Fibroblast of pulmonary artery (primary cell): ENCODE data around the gene LRP1B.

Source experiments
- DNase-seq: peaks from one replicate; pipeline ENCODE4 v3.0.0-alpha.2; 2010; ENCODE audit warnings: low read depth
- H3K4me3 ChIP-seq: replicated peaks from 2 replicates; pipeline ENCODE4 v1.5.1; 2011; ENCODE audit warnings: low read depth, mild to moderate bottlenecking, control low read depth, low read length, moderate library complexity
- TF ChIP-seq, protein P1 (sequence below): IDR thresholded peaks from 2 replicates; pipeline ENCODE4 v1.5.1; 2011; ENCODE audit warnings: mild to moderate bottlenecking, control low read depth, low read length, inconsistent platforms; ENCODE audit errors: missing control alignments

The LRP1B gene

DNA sequence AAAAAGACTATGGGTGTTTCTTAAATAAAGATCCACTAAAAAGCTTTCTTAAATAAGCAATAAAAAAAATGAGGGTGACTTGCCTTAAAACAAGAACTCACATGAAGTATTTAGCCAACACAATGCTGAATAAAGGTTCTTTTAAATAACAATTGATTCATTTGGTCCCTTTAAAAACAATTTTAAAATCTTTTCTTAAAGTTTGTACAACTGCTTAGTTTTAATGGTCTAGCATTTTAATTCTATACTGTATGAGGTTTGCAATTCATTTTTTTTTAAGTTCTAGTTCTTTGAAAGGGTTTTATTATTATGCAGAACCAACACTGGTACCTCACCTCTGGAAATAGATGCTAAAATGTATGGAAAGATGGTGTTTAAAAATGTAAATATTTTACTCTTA lies 1017.5 kb downstream of the LRP1B start:
- TF ChIP-seq, protein P1, sequence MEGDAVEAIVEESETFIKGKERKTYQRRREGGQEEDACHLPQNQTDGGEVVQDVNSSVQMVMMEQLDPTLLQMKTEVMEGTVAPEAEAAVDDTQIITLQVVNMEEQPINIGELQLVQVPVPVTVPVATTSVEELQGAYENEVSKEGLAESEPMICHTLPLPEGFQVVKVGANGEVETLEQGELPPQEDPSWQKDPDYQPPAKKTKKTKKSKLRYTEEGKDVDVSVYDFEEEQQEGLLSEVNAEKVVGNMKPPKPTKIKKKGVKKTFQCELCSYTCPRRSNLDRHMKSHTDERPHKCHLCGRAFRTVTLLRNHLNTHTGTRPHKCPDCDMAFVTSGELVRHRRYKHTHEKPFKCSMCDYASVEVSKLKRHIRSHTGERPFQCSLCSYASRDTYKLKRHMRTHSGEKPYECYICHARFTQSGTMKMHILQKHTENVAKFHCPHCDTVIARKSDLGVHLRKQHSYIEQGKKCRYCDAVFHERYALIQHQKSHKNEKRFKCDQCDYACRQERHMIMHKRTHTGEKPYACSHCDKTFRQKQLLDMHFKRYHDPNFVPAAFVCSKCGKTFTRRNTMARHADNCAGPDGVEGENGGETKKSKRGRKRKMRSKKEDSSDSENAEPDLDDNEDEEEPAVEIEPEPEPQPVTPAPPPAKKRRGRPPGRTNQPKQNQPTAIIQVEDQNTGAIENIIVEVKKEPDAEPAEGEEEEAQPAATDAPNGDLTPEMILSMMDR: no peak
- no peak for DNase-seq
- no peak overlapping the region for H3K4me3 ChIP-seq

DNA sequence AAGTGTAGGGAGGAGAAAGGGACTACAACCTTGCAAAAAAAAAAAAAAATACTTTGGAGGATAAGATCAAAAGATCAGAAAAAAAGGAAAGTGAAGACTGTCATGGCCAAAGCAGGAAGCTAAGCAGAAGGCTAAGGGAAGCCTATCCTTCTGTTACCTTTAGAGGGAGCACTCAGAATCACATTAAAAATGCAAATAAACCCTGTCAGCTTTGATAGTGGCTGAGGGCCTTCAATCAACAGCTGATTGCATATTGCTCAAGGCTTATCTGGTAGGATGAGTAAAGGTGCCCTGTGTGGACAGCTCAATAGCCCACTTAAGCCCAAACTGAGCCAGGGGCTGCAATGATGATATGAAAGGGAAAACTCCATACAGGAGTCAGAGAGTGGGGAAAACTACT lies 1021.2 kb downstream of the LRP1B start:
- TF ChIP-seq, protein P1: peak; percentile 43
- DNase-seq: peak; percentile 5

DNA sequence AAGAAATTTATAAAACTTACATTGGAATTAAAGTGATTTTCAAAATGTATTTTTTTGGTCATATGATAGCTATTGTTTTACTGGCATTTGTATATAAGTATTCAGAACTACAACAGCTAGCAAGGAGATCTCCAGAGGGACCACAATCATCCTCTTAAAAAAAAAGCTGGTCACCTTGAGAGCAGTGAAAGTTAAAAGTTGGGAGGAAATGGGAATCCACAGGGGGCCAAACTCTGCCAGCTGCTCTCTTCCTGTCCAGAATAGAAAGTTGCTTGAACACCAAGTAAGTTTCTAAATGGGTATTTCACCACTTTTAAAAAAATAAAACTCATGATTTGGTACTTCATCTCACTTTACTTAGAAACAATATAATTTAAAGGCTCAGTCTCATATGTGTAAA lies 1025.1 kb downstream of the LRP1B start:
- no peak overlapping the region for H3K4me3 ChIP-seq
- TF ChIP-seq, protein P1: no peak
- no peak for DNase-seq

More for the DNA sequence above, 1021.2 kb downstream of the LRP1B start:
- H3K4me3 ChIP-seq: no peak overlapping the region

DNA sequence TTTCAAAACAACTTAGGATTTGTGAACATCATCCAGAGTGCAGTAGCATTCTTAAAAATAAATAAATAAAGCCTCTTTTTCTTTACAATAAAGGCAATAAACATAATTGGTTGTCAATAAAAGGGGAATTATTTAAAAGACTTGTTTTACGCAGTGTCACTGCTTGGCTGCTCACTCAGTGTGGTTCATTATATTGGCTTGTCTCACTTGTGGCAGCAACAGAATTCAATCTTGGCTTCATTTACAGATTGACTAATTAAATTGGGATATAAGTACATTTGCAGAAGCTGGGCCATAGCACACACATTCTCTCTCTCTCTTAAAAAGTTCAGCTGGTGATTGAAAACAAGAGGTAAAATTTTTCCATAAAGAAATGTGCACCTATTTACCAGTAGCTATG lies 1027.6 kb downstream of the LRP1B start:
- TF ChIP-seq, protein P1: no peak
- DNase-seq: no peak

DNA sequence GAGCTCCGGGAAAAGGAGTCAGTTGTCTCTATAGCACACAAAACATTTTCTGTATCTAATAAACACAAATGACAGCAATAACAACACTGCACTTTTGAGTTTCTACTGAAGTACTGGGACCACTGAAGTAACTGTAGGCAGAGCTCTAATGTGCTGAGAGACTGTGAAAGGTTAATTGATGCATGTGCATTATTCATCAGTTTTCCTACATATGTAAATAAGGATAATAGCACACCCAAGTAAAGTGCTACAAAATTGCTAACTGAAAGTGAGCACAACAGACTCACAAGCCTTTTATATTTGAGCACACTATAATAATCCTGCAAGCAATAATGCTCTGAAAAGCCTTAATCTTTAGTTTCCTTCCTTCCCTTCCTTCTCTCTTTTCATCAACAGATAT lies 1051.6 kb downstream of the LRP1B start:
- TF ChIP-seq, protein P1: no peak

More for the DNA sequence above, 1027.6 kb downstream of the LRP1B start:
- H3K4me3 ChIP-seq: no peak overlapping the region

DNA sequence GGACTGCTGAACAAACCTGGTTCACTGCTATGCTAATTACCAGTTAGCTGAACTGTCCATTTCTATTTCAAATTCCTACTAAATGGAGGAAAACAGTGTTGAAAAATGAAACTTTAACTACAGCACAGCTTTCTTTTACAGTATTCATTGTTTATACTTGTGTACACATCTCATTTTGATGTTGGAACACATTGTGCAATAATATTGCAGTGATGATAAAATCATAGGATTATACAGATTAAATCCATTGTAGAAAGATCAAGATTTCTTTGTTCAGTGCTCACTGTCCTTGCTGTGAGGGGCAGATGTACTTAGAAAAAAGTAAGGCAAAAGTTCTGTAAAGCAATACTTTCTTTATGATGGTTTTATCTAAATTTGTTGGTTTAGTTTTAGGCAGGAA lies 1055.1 kb downstream of the LRP1B start:
- no peak for DNase-seq
- TF ChIP-seq, protein P1: no peak
- no peak overlapping the region for H3K4me3 ChIP-seq

More for the DNA sequence above, 1051.6 kb downstream of the LRP1B start:
- no peak for DNase-seq
- H3K4me3 ChIP-seq: no peak overlapping the region

DNA sequence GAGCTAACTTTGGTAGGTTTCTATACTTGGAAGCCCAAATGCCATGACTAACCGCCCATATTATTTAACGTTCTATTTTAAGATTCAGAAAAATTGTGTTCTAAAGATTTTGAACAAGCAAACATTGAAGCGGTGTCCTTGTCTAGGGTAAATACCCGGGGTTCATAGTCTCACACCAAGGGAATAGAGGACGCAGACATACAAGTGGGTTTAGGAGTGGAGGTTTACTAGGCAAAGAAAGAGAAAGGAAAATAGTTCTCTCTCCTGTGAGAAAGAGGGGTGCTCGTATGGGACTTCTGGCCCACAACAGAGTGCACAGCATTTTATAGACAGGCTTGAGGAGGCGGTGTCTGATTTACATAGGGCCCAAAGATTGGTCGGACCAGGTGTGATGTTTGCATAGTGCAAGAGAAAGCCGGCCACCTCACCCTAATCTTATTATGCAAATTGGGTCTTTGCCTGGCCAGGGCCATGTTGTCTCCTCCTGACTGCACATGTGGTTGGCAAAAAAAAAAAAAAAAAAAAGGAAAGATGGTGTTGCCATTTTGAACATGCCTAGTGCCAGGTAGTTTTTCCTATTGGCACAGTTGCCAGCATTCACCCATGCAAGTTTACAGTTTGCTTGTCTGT lies 1062.6 kb downstream of the LRP1B start:
- TF ChIP-seq, protein P1: no peak
- H3K4me3 ChIP-seq: no peak overlapping the region
- DNase-seq: no peak
